ENCODE results near the gene TEN1.

DNA sequence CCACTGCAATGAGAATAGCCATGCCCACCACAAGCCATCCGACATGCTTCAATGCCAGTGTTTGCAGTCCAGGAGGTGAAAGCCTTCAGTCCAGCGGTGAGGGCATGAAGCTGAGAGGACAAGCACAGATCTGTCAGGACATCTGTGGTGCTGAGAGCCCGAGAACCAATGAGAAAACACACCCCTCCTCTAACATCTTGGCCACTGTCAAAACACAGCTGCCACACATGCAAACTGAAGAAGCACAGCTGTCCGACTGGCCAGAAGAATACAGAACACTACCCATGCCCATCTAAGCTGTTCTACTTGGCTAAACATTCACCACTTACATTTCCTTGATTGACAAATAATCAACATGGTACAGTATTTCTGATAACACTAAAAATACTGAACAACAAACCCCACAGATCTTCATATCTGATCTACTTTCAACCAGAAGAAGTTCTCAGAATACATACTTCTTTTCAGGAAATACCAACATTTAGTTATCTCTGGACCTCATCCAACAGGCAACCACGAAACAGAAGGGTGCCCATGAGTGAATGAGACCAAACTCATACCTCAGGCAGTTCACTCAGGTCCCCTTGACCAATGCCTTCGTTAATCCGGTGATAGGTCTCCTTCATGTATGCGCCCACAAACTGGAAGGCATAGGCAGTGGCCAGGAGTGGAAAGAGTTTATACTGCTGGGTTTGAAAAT lies 28.0 kb upstream of the TEN1 start:
- TF ChIP-seq, protein P1, sequence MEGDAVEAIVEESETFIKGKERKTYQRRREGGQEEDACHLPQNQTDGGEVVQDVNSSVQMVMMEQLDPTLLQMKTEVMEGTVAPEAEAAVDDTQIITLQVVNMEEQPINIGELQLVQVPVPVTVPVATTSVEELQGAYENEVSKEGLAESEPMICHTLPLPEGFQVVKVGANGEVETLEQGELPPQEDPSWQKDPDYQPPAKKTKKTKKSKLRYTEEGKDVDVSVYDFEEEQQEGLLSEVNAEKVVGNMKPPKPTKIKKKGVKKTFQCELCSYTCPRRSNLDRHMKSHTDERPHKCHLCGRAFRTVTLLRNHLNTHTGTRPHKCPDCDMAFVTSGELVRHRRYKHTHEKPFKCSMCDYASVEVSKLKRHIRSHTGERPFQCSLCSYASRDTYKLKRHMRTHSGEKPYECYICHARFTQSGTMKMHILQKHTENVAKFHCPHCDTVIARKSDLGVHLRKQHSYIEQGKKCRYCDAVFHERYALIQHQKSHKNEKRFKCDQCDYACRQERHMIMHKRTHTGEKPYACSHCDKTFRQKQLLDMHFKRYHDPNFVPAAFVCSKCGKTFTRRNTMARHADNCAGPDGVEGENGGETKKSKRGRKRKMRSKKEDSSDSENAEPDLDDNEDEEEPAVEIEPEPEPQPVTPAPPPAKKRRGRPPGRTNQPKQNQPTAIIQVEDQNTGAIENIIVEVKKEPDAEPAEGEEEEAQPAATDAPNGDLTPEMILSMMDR (conservative IDR thresholded peaks at IDR 0.05; ENCODE audit: low read depth, low read length) = no peak
- TF ChIP-seq MAFK (IDR thresholded peaks at IDR 0.05; ENCODE audit: low read depth, low read length) (no peak), FOS (IDR thresholded peaks at IDR 0.05; ENCODE audit: low read depth, low read length) (no peak), MXI1 (IDR thresholded peaks at IDR 0.05; ENCODE audit: borderline replicate concordance, low read depth, low read length) (no peak), RAD21 (IDR thresholded peaks at IDR 0.05; ENCODE audit: low read length) (no peak)
- TF ChIP-seq, protein P2, sequence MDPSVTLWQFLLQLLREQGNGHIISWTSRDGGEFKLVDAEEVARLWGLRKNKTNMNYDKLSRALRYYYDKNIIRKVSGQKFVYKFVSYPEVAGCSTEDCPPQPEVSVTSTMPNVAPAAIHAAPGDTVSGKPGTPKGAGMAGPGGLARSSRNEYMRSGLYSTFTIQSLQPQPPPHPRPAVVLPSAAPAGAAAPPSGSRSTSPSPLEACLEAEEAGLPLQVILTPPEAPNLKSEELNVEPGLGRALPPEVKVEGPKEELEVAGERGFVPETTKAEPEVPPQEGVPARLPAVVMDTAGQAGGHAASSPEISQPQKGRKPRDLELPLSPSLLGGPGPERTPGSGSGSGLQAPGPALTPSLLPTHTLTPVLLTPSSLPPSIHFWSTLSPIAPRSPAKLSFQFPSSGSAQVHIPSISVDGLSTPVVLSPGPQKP (IDR thresholded peaks at IDR 0.05; ENCODE audit: borderline replicate concordance, low read depth, low read length) = no peak
